SIG-M5 (cell line): ENCODE measurements around the gene AACS.

Experiments used
- DNase-seq: peaks from one replicate; lab custom pipeline; 2025; lab: John Stamatoyannopoulos, UW

AACS gene

GRCh38 chr12:125185740-125186470, 120.7 kb downstream of the AACS start, which contains the start of gene TMEM132B:
Gene TMEM132B, plus strand, starts transcription at chr12:125186386.
- DNase-seq, result no peak

- DNase-seq, result no peak
Observed at GRCh38 chr12:125186471-125187147, 121.4 kb downstream of the AACS start.

- no peak for DNase-seq
Observed at GRCh38 chr12:125187148-125187745, 122.0 kb downstream of the AACS start.

- DNase-seq, result no peak
Observed at GRCh38 chr12:125187780-125188741, 122.8 kb downstream of the AACS start.

GRCh38 chr12:125189015-125189414, 123.8 kb downstream of the AACS start:
- no peak for DNase-seq

GRCh38 chr12:125189502-125189901, 124.3 kb downstream of the AACS start:
- no peak for DNase-seq

- no peak for DNase-seq
Observed at GRCh38 chr12:125191361-125192087, 126.3 kb downstream of the AACS start.

GRCh38 chr12:125192690-125193221, 127.5 kb downstream of the AACS start:
- no peak for DNase-seq
